Endothelial cell of umbilical vein (primary cell): ENCODE data around the gene MBD3.

ENCODE experiments used
- MYC ChIP-seq: IDR thresholded peaks from one replicate; pipeline ENCODE4 v1.6.1; 2011; ENCODE audit warnings: mild to moderate bottlenecking, low read depth, low read length
- POLR2AphosphoS5 ChIP-seq: IDR thresholded peaks from 2 replicates; pipeline ENCODE4 v1.6.1; 2012; ENCODE audit warnings: low read depth, mild to moderate bottlenecking, control low read depth, low read length, moderate library complexity; ENCODE audit not compliant: insufficient read depth
- TF ChIP-seq, protein P1 (sequence below), 2 donors: IDR thresholded peaks; 1 replicate in 1 of 2; 2 replicates in 1 of 2; pipeline ENCODE4 v1.5.1; 2011; ENCODE audit warnings: low read length in 2 of 2, mild to moderate bottlenecking in 2 of 2, moderate library complexity in 2 of 2, control low read depth in 1 of 2, inconsistent platforms in 1 of 2, low read depth in 1 of 2; ENCODE audit not compliant: insufficient read depth in 1 of 2; ENCODE audit errors: extremely low read depth in 1 of 2

- no peak for TF ChIP-seq POLR2AphosphoS5
- TF ChIP-seq MYC = no peak
- TF ChIP-seq, protein P1, sequence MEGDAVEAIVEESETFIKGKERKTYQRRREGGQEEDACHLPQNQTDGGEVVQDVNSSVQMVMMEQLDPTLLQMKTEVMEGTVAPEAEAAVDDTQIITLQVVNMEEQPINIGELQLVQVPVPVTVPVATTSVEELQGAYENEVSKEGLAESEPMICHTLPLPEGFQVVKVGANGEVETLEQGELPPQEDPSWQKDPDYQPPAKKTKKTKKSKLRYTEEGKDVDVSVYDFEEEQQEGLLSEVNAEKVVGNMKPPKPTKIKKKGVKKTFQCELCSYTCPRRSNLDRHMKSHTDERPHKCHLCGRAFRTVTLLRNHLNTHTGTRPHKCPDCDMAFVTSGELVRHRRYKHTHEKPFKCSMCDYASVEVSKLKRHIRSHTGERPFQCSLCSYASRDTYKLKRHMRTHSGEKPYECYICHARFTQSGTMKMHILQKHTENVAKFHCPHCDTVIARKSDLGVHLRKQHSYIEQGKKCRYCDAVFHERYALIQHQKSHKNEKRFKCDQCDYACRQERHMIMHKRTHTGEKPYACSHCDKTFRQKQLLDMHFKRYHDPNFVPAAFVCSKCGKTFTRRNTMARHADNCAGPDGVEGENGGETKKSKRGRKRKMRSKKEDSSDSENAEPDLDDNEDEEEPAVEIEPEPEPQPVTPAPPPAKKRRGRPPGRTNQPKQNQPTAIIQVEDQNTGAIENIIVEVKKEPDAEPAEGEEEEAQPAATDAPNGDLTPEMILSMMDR (IDR thresholded peaks at IDR 0.05; ENCODE audit: extremely low read depth in 1 of 2, insufficient read depth in 1 of 2, low read depth in 1 of 2, low read length in 2 of 2) = peak; percentile 79 to 83
Observed at GRCh38 chr19:1624458-1624857, 31.8 kb upstream of the MBD3 start.
